H1 (cell line): ENCODE measurements around the gene BAIAP2. TPM values are rescaled to one million over a fixed set of nuclear protein-coding genes. Genes with fewer than 3 reads are reported as not detected.

ENCODE experiments used
- CTCF ChIA-PET: fragments of 300-600 bp; sonication (Branson Sonifier 250); formaldehyde crosslinking; loops from one replicate; lab custom pipeline; 2021; ENCODE audit not compliant: partially characterized antibody; lab: Charles Lee
- POLR2A ChIA-PET: fragments of 300-600 bp; sonication (Branson Sonifier 250); formaldehyde crosslinking; loops from one replicate; lab custom pipeline; 2021; ENCODE audit warnings: inconsistent platforms; ENCODE audit not compliant: partially characterized antibody; lab: Charles Lee
- DNase-seq, 2 experiments: peaks; one replicate each; pipeline versions ENCODE4 v3.0.0 to v3.0.0-alpha.2; 2010 to 2022; ENCODE audit warnings: low spot score in 2 of 2, low read depth in 1 of 2, mixed read lengths in 1 of 2
- FAIRE-seq: peaks from 2 replicates; lab custom pipeline; 2011; peaks lifted over from hg19 to GRCh38; lab: Jason Lieb, UNC
- H2AFZ ChIP-seq: 2 replicates; pipeline ENCODE4 v1.8.1; 2012; ENCODE audit warnings: low read length, inconsistent platforms
- H2AK5ac ChIP-seq: 2 replicates; pipeline ENCODE4 v1.6.1; 2013; ENCODE audit warnings: low read depth, low read length
- H2BK120ac ChIP-seq: replicated peaks from 2 replicates; pipeline ENCODE3; 2013; ENCODE audit warnings: low read depth, low read length, inconsistent platforms
- H2BK12ac ChIP-seq: 2 replicates; pipeline ENCODE4 v1.6.1; 2013; ENCODE audit warnings: low read depth, low read length
- H2BK15ac ChIP-seq: 2 replicates; pipeline ENCODE4 v1.6.1; 2013; ENCODE audit warnings: low read length
- H2BK20ac ChIP-seq: 2 replicates; pipeline ENCODE4 v1.6.1; 2013; ENCODE audit warnings: low read length
- H2BK5ac ChIP-seq: 2 replicates; pipeline ENCODE4 v1.6.1; 2013; ENCODE audit warnings: low read depth, low read length
- H3K14ac ChIP-seq: 2 replicates; pipeline ENCODE4 v1.6.1; 2013; ENCODE audit warnings: inconsistent platforms; ENCODE audit not compliant: insufficient read length
- H3K18ac ChIP-seq: 2 replicates; pipeline ENCODE4 v1.6.1; 2013; ENCODE audit warnings: low read length; ENCODE audit errors: extremely low read depth
- H3K23ac ChIP-seq: 2 replicates; pipeline ENCODE4 v1.6.1; 2013; ENCODE audit warnings: inconsistent platforms; ENCODE audit not compliant: insufficient read length
- H3K23me2 ChIP-seq: 2 replicates; pipeline ENCODE4 v1.6.1; 2013; ENCODE audit warnings: low read depth, low read length
- H3K27ac ChIP-seq: 2 replicates; pipeline ENCODE4 v1.6.1; 2011; ENCODE audit warnings: low read depth, low read length, inconsistent platforms
- H3K27me3 ChIP-seq, 4 experiments: replicated peaks in 1 of 4; 1 replicate in 1 of 4; 2 replicates in 3 of 4; pipeline versions ENCODE4 v1.6.1 to v1.8.1; 2011 to 2013; ENCODE audit warnings: low read length in 3 of 4, mild to moderate bottlenecking in 3 of 4, inconsistent platforms in 2 of 4, mixed read lengths in 2 of 4, moderate library complexity in 1 of 4; ENCODE audit not compliant: control insufficient read depth in 3 of 4, insufficient read depth in 3 of 4; ENCODE audit errors: extremely low read depth in 1 of 4
- H3K36me3 ChIP-seq, 4 experiments: 2 replicates each; pipeline versions ENCODE4 v1.6.1 to v1.8.1; 2011 to 2013; ENCODE audit warnings: mild to moderate bottlenecking in 4 of 4, low read length in 3 of 4, moderate library complexity in 2 of 4, control low read depth in 1 of 4, inconsistent platforms in 1 of 4; ENCODE audit not compliant: insufficient read depth in 4 of 4, control insufficient read depth in 2 of 4
- H3K4ac ChIP-seq: replicated peaks from 2 replicates; pipeline ENCODE3; 2013; ENCODE audit warnings: low read length, low read depth, mixed read lengths, inconsistent platforms; ENCODE audit not compliant: insufficient read length
- H3K4me1 ChIP-seq, 4 experiments: replicated peaks in 1 of 4; 1 replicate in 1 of 4; 2 replicates in 3 of 4; pipeline versions ENCODE4 v1.6.1 to v1.8.1; 2011 to 2013; ENCODE audit warnings: low read length in 3 of 4, inconsistent platforms in 2 of 4, mixed read lengths in 1 of 4; ENCODE audit not compliant: insufficient read depth in 4 of 4, control insufficient read depth in 3 of 4
- H3K4me2 ChIP-seq, 2 experiments: 2 replicates each; pipeline versions ENCODE4 v1.6.1 to v1.8.1; 2011 to 2013; ENCODE audit warnings: low read depth in 2 of 2, low read length in 2 of 2, control low read depth in 1 of 2, inconsistent platforms in 1 of 2, mild to moderate bottlenecking in 1 of 2; ENCODE audit not compliant: insufficient read depth in 1 of 2
- H3K4me3 ChIP-seq, 4 experiments: fragments of 200-600, 300-600 bp in 1 of 4; sonication (generic), shearing (Covaris generic), sonication (Bioruptor Twin) in 1 of 4; 2 replicates each; pipeline versions ENCODE4 v1.5.1 to v1.8.1; 2011 to 2016; ENCODE audit warnings: low read length in 4 of 4, low read depth in 3 of 4, control low read depth in 2 of 4, inconsistent platforms in 2 of 4, mild to moderate bottlenecking in 2 of 4, mixed read lengths in 1 of 4, moderate library complexity in 1 of 4; ENCODE audit not compliant: insufficient read depth in 2 of 4; ENCODE audit errors: extremely low read depth in 1 of 4
- H3K56ac ChIP-seq: replicated peaks from 2 replicates; pipeline ENCODE3; 2013; ENCODE audit warnings: low read depth, mild to moderate bottlenecking, mixed read lengths, low read length, inconsistent platforms; ENCODE audit not compliant: insufficient read length
- H3K79me1 ChIP-seq: 2 replicates; pipeline ENCODE4 v1.6.1; 2013; ENCODE audit warnings: low read depth, low read length, control low read depth
- H3K79me2 ChIP-seq, 2 experiments: 2 replicates each; pipeline versions ENCODE4 v1.6.1 to v1.8.1; 2012 to 2013; ENCODE audit warnings: low read length in 2 of 2, mild to moderate bottlenecking in 2 of 2, inconsistent platforms in 1 of 2; ENCODE audit not compliant: insufficient read depth in 2 of 2, control insufficient read depth in 1 of 2
- H3K9ac ChIP-seq, 4 experiments: replicated peaks in 1 of 4; 1 replicate in 1 of 4; 2 replicates in 3 of 4; pipeline versions ENCODE4 v1.6.1 to v1.8.1; 2011 to 2013; ENCODE audit warnings: low read depth in 3 of 4, low read length in 3 of 4, control low read depth in 2 of 4, mild to moderate bottlenecking in 2 of 4, moderate library complexity in 2 of 4, inconsistent platforms in 1 of 4; ENCODE audit errors: extremely low read depth in 1 of 4
- H3K9me3 ChIP-seq, 2 experiments: 2 replicates each; pipeline versions ENCODE4 v1.6.1 to v1.8.1; 2012 to 2013; ENCODE audit warnings: mild to moderate bottlenecking in 2 of 2, moderate library complexity in 2 of 2, control low read depth in 1 of 2, inconsistent platforms in 1 of 2, low read depth in 1 of 2, low read length in 1 of 2, mixed read lengths in 1 of 2; ENCODE audit not compliant: insufficient read depth in 2 of 2
- H4K20me1 ChIP-seq, 2 experiments: replicated peaks in 1 of 2; 2 replicates each; pipeline versions ENCODE3 to v1.8.1; 2011 to 2013; ENCODE audit warnings: inconsistent platforms in 2 of 2, low read length in 2 of 2, mild to moderate bottlenecking in 1 of 2; ENCODE audit not compliant: insufficient read depth in 2 of 2, control insufficient read depth in 1 of 2
- H4K5ac ChIP-seq: 2 replicates; pipeline ENCODE4 v1.6.1; 2013; ENCODE audit warnings: low read length, low read depth, mixed read lengths, inconsistent platforms; ENCODE audit not compliant: insufficient read length
- H4K8ac ChIP-seq: 2 replicates; pipeline ENCODE4 v1.8.0; 2013; ENCODE audit warnings: mild to moderate bottlenecking, moderate library complexity, low read length, inconsistent platforms; ENCODE audit not compliant: insufficient read depth; ENCODE audit errors: extremely low read depth
- H4K91ac ChIP-seq: replicated peaks from 2 replicates; pipeline ENCODE3; 2013; ENCODE audit warnings: low read length, mixed read lengths, inconsistent platforms; ENCODE audit not compliant: insufficient read length
- FOSL1 ChIP-seq: IDR thresholded peaks from 2 replicates; pipeline ENCODE4 v1.6.1; 2011; ENCODE audit warnings: mild to moderate bottlenecking, low read depth, low read length, moderate library complexity; ENCODE audit not compliant: insufficient read depth
- GABPA ChIP-seq: IDR thresholded peaks from 2 replicates; pipeline ENCODE4 v1.6.1; 2011; ENCODE audit warnings: mild to moderate bottlenecking, low read length, moderate library complexity, borderline replicate concordance; ENCODE audit not compliant: insufficient read depth
- JUND ChIP-seq: IDR thresholded peaks from 2 replicates; pipeline ENCODE4 v1.6.1; 2011; ENCODE audit warnings: mild to moderate bottlenecking, improper control_type of control experiment, low read length
- WGBS, 2 experiments: shearing (Covaris generic) in 1 of 2; methylation state at CpG; one replicate each; pipeline versions ENCODE4 v1.1.6 to v1.1.7; 2013 to 2015; ENCODE audit warnings: low lambda C conversion rate in 2 of 2, mixed read lengths in 2 of 2, inconsistent platforms in 1 of 2, low coverage in 1 of 2, missing lambda C conversion rate in 1 of 2; ENCODE audit not compliant: insufficient replicate concordance in 2 of 2, insufficient coverage in 1 of 2, insufficient read length in 1 of 2; ENCODE audit errors: extremely low coverage in 1 of 2, missing lambda C conversion rate in 1 of 2; 5-methylcytosine and 5-hydroxymethylcytosine counted together
- polyA plus RNA-seq, 7 experiments: library from polyadenylated mRNA; depleted of rRNA in 3 of 7; stranded (reverse) in 5 of 7; unstranded in 2 of 7; fragments of >200 nt in 5 of 7; fragments of 200-250 nt in 2 of 7; gene quantifications; 1 replicate in 5 of 7; 2 replicates in 1 of 7; 4 replicates in 1 of 7; pipeline versions ENCODE4 v1.2.1 to v1.2.3, GENCODE V29; 2011 to 2013; ENCODE audit warnings: missing spikeins in 2 of 7, mixed read lengths in 2 of 7
- total RNA-seq: library from RNA; stranded (reverse); fragmentation: NEBNext Ultra II Directional; extraction: Animal tissue kit (Norgen Biotek cat#: 25700); gene quantifications from 2 replicates; pipeline ENCODE4 v1.2.1, GENCODE V29; 2021

Gene BAIAP2
- total and polyA plus RNA-seq, 2 of the 8 experiments (the other 6 are each of a cell fraction or from before 2014, with no cell fraction given) = 10.0 to 22.8 TPM

DNA sequence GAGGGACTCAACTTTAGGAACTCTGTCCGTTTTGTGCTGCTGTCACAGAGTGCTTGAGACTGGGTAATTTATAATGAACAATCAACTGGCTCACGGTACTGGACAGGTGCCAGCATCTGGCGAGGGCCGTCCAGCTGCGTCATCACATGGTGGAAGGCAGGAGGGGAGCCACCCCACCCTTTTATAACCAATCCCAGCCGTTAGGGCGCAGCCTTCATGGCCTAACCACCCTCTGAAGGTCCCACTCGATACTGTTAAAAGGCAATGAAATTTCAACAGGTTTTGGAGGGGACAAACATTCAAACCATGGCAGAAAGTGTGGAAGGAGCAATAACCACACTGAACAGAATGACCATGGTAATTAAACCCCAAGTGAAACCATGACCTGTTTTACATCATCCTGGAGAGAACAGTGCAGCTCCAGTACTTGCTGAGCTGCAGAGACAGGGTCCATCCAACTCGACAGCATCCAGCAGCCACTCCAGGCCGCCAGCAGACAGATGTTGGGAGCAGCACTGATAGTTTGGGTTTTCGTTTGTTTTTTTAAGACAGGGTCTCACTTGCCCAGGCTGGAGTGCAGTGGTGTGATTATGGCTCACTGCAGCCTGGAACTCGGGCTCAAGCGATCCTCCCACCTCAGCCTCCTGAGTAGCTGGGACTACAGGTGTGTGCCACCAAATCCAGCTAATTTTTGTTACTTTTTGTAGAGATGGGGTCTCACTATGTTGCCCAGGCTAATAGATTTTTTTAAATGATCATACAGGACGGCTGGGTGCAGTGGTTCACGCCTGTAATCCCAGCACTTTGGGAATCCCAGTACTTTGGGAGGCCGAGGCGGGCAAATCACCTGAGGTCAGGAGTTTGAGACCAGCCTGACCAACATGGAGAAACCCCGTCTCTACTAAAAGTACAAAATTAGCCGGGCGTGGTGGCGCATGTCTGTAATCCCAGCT is 32.3 kb upstream of the BAIAP2 start:
- H3K79me1 ChIP-seq = no peaks in the 10 kb centered on the region
- POLR2A ChIA-PET = interaction anchor here (1.1 to 2.1 kb wide), 5 partner anchors 9 to 36 kb away, joined by 3 to 10 read pairs (median 5); partner anchors contain the start of gene CHMP6
- no peak overlapping the region for H3K9ac ChIP-seq
- H4K91ac ChIP-seq = no peak overlapping the region
- no peak for TF ChIP-seq GABPA
- TF ChIP-seq JUND = no peak
- no peak for TF ChIP-seq FOSL1
- H3K27me3 ChIP-seq = peaks cover 7 to 22% (median 20%) of the 10 kb centered on the region in 4 experiments; a peak in 6 of 7 replicates
- FAIRE-seq (no peak), DNase-seq (no peak)
- H3K4me1 ChIP-seq = peaks cover 0 to 7% (median 1%) of the 10 kb centered on the region in 4 experiments; a peak in 3 of 7 replicates
- no peak overlapping the region for H3K4me3 ChIP-seq
- H2AFZ ChIP-seq = no peak overlapping the region
- H3K56ac ChIP-seq = no peak overlapping the region
- H4K20me1 ChIP-seq = peaks cover 3 to 13% of the 10 kb centered on the region in 2 experiments
- no peak overlapping the region for H2BK120ac ChIP-seq
- no peak overlapping the region for H4K8ac ChIP-seq
- H2AK5ac ChIP-seq = no peak overlapping the region
- H3K14ac ChIP-seq = no peak overlapping the region
- CTCF ChIA-PET = interaction anchor here (1.1 to 1.5 kb wide), 2 partner anchors 15 to 22 kb away, joined by 3 to 5 read pairs; no protein-coding TSS in a partner anchor
- H3K23ac ChIP-seq = no peak overlapping the region
- H3K23me2 ChIP-seq = peaks cover 5% of the 10 kb centered on the region; the same call in 1 of the 2 replicates
- peaks cover 0 to 5% (median 1%) of the 10 kb centered on the region in 4 experiments; a peak in 3 of 8 replicates for H3K36me3 ChIP-seq
- H2BK20ac ChIP-seq = no peak overlapping the region
- 82% methylated on average over 21 of the region's 21 CpGs; no CpG with 5 or more reads in 1 of the 2 experiments for WGBS, 2 experiments
- H3K9me3 ChIP-seq = no peaks in the 10 kb centered on the region
- no peaks in the 10 kb centered on the region for H3K79me2 ChIP-seq
- no peak overlapping the region for H3K4ac ChIP-seq
- no peak overlapping the region for H2BK15ac ChIP-seq
- no peak overlapping the region for H3K18ac ChIP-seq
- no peak overlapping the region for H2BK12ac ChIP-seq
- H3K4me2 ChIP-seq = no peak overlapping the region; a peak in 1 of 4 replicates
- H2BK5ac ChIP-seq = no peak overlapping the region
- H3K27ac ChIP-seq = no peak overlapping the region
- H4K5ac ChIP-seq = no peak overlapping the region
